K562 (cell line): ENCODE measurements around the gene ANKH. TPM values are rescaled to one million over a fixed set of nuclear protein-coding genes. Genes with fewer than 3 reads are reported as not detected.

Source experiments
- ATAC-seq: fragments of 200-7000 bp; cut with Tn5 transposase; 3 replicates; pipeline ENCODE4 v1.9.1; 2020; ENCODE audit warnings: moderate library complexity
- BruUV-seq: library from RNA; stranded (reverse); fragments of 400-500 nt; replicated peaks from 2 replicates; lab custom pipeline; 2021; lab: Mats Ljungman, UMichigan
- CTCF ChIA-PET: fragments of 300-600 bp; formaldehyde crosslinking; extraction: SDS; loops from one replicate; lab custom pipeline; 2021; ENCODE audit warnings: low intra/inter-chr PET ratio; lab: Yijun Ruan, JAX
- POLR2A ChIA-PET: fragments of 300-600, 350-650 bp; sonication (Branson Sonifier 250); formaldehyde crosslinking; extraction: SDS; loops from one replicate; lab custom pipeline; 2021; ENCODE audit warnings: antibody characterized with exemption, inconsistent platforms; lab: Yijun Ruan, JAX
- DNase-seq, 4 experiments: peaks; one replicate each; pipeline versions ENCODE4 v3.0.0 to v3.0.0-alpha.2; 2011 to 2018; ENCODE audit warnings: low spot score in 3 of 4, mixed read lengths in 3 of 4; ENCODE audit errors: extremely low read depth in 1 of 4
- FAIRE-seq: peaks from 2 replicates; lab custom pipeline; 2011; peaks lifted over from hg19 to GRCh38; lab: Jason Lieb, UNC
- H2AFZ ChIP-seq: 2 replicates; pipeline ENCODE4 v1.6.0; 2011; ENCODE audit warnings: low read depth, low read length, control low read depth, inconsistent platforms
- H3K27ac ChIP-seq: fragments of 200-600 bp; 3 replicates; pipeline ENCODE4 v1.8.0; 2011; ENCODE audit warnings: low read depth, mild to moderate bottlenecking, control low read depth, inconsistent platforms, low read length, moderate library complexity, mixed read lengths; ENCODE audit errors: extremely low read depth
- H3K27me3 ChIP-seq, 2 experiments: fragments of 300-600 bp in 1 of 2; 2 replicates in 1 of 2; 3 replicates in 1 of 2; pipeline versions ENCODE4 v1.6.0 to v1.8.0; 2011; ENCODE audit warnings: inconsistent platforms in 2 of 2, low read length in 2 of 2, mild to moderate bottlenecking in 1 of 2, mixed read lengths in 1 of 2, moderate library complexity in 1 of 2; ENCODE audit not compliant: control insufficient read depth in 2 of 2, insufficient read depth in 2 of 2
- H3K36me3 ChIP-seq: fragments of 300-600 bp; 3 replicates; pipeline ENCODE4 v1.8.0; 2011; ENCODE audit warnings: mild to moderate bottlenecking, low read length, inconsistent platforms; ENCODE audit not compliant: control insufficient read depth, insufficient read depth
- H3K4me1 ChIP-seq, 2 experiments: fragments of 200-600 bp in 1 of 2; replicated peaks in 1 of 2; 2 replicates in 1 of 2; 3 replicates in 1 of 2; pipeline versions ENCODE4 v1.5.1 to v1.8.0; 2011; ENCODE audit warnings: inconsistent platforms in 2 of 2, low read length in 2 of 2, mild to moderate bottlenecking in 1 of 2, mixed read lengths in 1 of 2, moderate library complexity in 1 of 2; ENCODE audit not compliant: control insufficient read depth in 2 of 2, insufficient read depth in 2 of 2
- H3K4me2 ChIP-seq: 2 replicates; pipeline ENCODE4 v1.6.1; 2011; ENCODE audit warnings: low read length, control low read depth, inconsistent platforms, mixed read lengths; ENCODE audit not compliant: insufficient read depth
- H3K4me3 ChIP-seq: fragments of 200-600 bp; sonication (generic), shearing (Covaris generic); 2 replicates; pipeline ENCODE4 v1.5.1; 2016; ENCODE audit warnings: control low read depth, inconsistent platforms
- H3K79me2 ChIP-seq: fragments of 200-600 bp; 3 replicates; pipeline ENCODE4 v1.8.0; 2011; ENCODE audit warnings: low read length, inconsistent platforms; ENCODE audit not compliant: control insufficient read depth, insufficient read depth
- H3K9ac ChIP-seq, 2 experiments: 2 replicates each; pipeline versions ENCODE4 v1.6.0 to v1.6.1; 2011; ENCODE audit warnings: low read depth in 2 of 2, low read length in 2 of 2, control low read depth in 1 of 2, inconsistent platforms in 1 of 2, mild to moderate bottlenecking in 1 of 2, mixed read lengths in 1 of 2; ENCODE audit not compliant: insufficient read depth in 1 of 2
- H3K9me1 ChIP-seq: one replicate; pipeline ENCODE4 v1.6.0; 2011; ENCODE audit warnings: inconsistent platforms, mild to moderate bottlenecking, low read length, moderate library complexity; ENCODE audit not compliant: control insufficient read depth, insufficient read depth
- H3K9me3 ChIP-seq: replicated peaks from 2 replicates; pipeline ENCODE4 v1.5.1; 2011; ENCODE audit warnings: low read depth, low read length, inconsistent platforms; ENCODE audit not compliant: control insufficient read depth, insufficient read depth
- H4K20me1 ChIP-seq: replicated peaks from 2 replicates; pipeline ENCODE4 v1.6.1; 2011; ENCODE audit warnings: low read length, inconsistent platforms, mixed read lengths; ENCODE audit not compliant: control insufficient read depth, insufficient read depth
- CBFA2T3 ChIP-seq: fragments of 450-650 bp; IDR thresholded peaks from 2 replicates; pipeline ENCODE4 v1.6.1; 2017
- MTF1 ChIP-seq: fragments of 250-450 bp; sonication (Bioruptor Pico); IDR thresholded peaks from 2 replicates; pipeline ENCODE4 v1.9.0; 2021; ENCODE audit warnings: moderate library complexity, mild to moderate bottlenecking, inconsistent platforms, borderline replicate concordance
- NFXL1 ChIP-seq: fragments of 450-650 bp; formaldehyde crosslinking; IDR thresholded peaks from 2 replicates; pipeline ENCODE4 v1.4.0; 2021; ENCODE audit warnings: mild to moderate bottlenecking
- NRF1 ChIP-seq, 2 experiments: fragments of 450-650 bp; IDR thresholded peaks in 1 of 2; conservative IDR thresholded peaks in 1 of 2; 2 replicates each; pipeline ENCODE4 v1.6.1; 2014; ENCODE audit warnings: mild to moderate bottlenecking in 2 of 2
- ZNF507 ChIP-seq: conservative IDR thresholded peaks from 2 replicates; pipeline ENCODE4 v1.6.1; 2017; ENCODE audit warnings: missing genetic modification characterization, missing compliant biosample characterization
- WGBS: fragments of 100-300 bp; shearing (Covaris generic); methylation state at CpG from one replicate; pipeline ENCODE4 v1.1.6; 2016; ENCODE audit warnings: low coverage, mixed read lengths; ENCODE audit not compliant: insufficient coverage; ENCODE audit errors: missing lambda C conversion rate; 5-methylcytosine and 5-hydroxymethylcytosine counted together
- in situ Hi-C: fragments of 300-500 bp; cut with MboI; formaldehyde crosslinking; loops from 4 replicates; pipeline ENCODE4 v1.15.0; 2018; ENCODE audit warnings: inconsistent platforms, mixed read lengths
- intact Hi-C: fragments of 100-400 bp; cut with micrococcal nuclease; formaldehyde crosslinking; loops from 2 replicates; pipeline ENCODE4 v1.14.2; 2022
- polyA plus RNA-seq, 8 experiments: library from polyadenylated mRNA; depleted of rRNA in 4 of 8; stranded (reverse) in 5 of 8; unstranded in 3 of 8; fragments of >200 nt; fragmentation: Nextera tagmentation in 2 of 8; fragmentation: Illumina TruSeq in 1 of 8; extraction: Ambion mirVana in 2 of 8; extraction: Trizol in 1 of 8; gene quantifications; 2 replicates each; pipeline versions ENCODE4 v1.2.1 to v1.2.3, GENCODE V29; 2011 to 2014; ENCODE audit warnings: inconsistent platforms in 1 of 8, missing spikeins in 1 of 8
- total RNA-seq, 7 experiments: library from RNA; depleted of rRNA in 6 of 7; stranded (reverse); fragments of >200 nt in 6 of 7; fragmentation: Illumina TruSeq in 2 of 7; extraction: Trizol in 2 of 7; gene quantifications; 2 replicates each; pipeline versions ENCODE4 v1.2.1 to v1.2.3, GENCODE V29; 2011 to 2021; ENCODE audit warnings: low replicate concordance in 1 of 7
- TF ChIP-seq, protein P1 (sequence below): fragments of 250-450 bp; sonication (Bioruptor Pico); IDR thresholded peaks from 2 replicates; pipeline ENCODE4 v1.5.0; 2021; ENCODE audit warnings: mild to moderate bottlenecking, borderline replicate concordance
- TF ChIP-seq, protein P2 (sequence below): fragments of 250-450 bp; sonication (Bioruptor Pico); IDR thresholded peaks from 2 replicates; pipeline ENCODE4 v1.8.0; 2022; ENCODE audit warnings: inconsistent platforms, mild to moderate bottlenecking, moderate library complexity, borderline replicate concordance
- TF ChIP-seq, protein P3 (sequence below): fragments of 250-450 bp; sonication (Bioruptor Pico); IDR thresholded peaks from 2 replicates; pipeline ENCODE4 v1.8.0; 2021; ENCODE audit warnings: moderate library complexity, mild to moderate bottlenecking, inconsistent platforms
- TF ChIP-seq, protein P4 (sequence below): fragments of 250-450 bp; sonication (Bioruptor Pico); IDR thresholded peaks from 2 replicates; pipeline ENCODE4 v1.5.0; 2021; ENCODE audit warnings: mild to moderate bottlenecking, moderate library complexity

Gene ANKH
- total and polyA plus RNA-seq, 9 of the 15 experiments (the other 6 are each of a cell fraction or from before 2014, with no cell fraction given), result 0.79 to 12.2 (median 4.5) TPM

DNA sequence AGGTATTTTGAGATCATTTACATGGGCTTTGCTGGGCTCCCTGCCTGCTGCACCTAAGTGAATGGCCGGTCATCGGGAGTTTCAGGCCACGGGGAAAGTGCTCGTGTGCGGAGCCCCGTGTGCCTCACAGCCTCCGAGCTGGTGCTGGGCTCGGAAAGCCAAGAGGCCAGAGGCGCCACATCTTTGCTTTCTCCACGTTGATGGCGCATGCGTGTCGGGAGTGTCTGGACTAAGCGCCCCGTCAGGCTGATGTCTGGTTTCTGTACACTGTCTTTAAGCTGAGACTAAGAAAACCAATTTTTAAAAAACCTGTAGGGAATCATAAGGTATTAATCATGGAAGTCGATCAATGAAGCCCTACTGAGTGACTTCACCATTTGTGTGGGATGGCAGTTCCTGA lies 137.9 kb downstream of the ANKH start:
- Histone ChIP-seq H3K9me3 (no peaks in the 10 kb centered on the region), H4K20me1 (no peaks in the 10 kb centered on the region), H3K4me2 (no peak overlapping the region), H3K27me3 (peaks cover 18 to 52% of the 10 kb centered on the region in 2 experiments; a peak in 4 of 5 replicates), H2AFZ (no peak overlapping the region), H3K4me3 (no peak overlapping the region), H3K9me1 (no peaks in the 10 kb centered on the region), H3K9ac (no peak overlapping the region), H3K79me2 (no peaks in the 10 kb centered on the region), H3K27ac (no peak overlapping the region), H3K36me3 (no peaks in the 10 kb centered on the region), H3K4me1 (peaks cover 0 to 6% of the 10 kb centered on the region in 2 experiments; a peak in 1 of 5 replicates)
- intact Hi-C loops, result no loop called here
- POLR2A ChIA-PET, result interaction anchor here (1.3 to 1.5 kb wide), 3 partner anchors 28 to 57 kb away, joined by 3 to 5 read pairs (median 4); no protein-coding TSS in a partner anchor
- ATAC-seq, result peak; percentile 35; the same call in 2 of the 3 replicates
- no peak for DNase-seq
- BruUV-seq, result no TSS peak
- TF ChIP-seq, protein P1, sequence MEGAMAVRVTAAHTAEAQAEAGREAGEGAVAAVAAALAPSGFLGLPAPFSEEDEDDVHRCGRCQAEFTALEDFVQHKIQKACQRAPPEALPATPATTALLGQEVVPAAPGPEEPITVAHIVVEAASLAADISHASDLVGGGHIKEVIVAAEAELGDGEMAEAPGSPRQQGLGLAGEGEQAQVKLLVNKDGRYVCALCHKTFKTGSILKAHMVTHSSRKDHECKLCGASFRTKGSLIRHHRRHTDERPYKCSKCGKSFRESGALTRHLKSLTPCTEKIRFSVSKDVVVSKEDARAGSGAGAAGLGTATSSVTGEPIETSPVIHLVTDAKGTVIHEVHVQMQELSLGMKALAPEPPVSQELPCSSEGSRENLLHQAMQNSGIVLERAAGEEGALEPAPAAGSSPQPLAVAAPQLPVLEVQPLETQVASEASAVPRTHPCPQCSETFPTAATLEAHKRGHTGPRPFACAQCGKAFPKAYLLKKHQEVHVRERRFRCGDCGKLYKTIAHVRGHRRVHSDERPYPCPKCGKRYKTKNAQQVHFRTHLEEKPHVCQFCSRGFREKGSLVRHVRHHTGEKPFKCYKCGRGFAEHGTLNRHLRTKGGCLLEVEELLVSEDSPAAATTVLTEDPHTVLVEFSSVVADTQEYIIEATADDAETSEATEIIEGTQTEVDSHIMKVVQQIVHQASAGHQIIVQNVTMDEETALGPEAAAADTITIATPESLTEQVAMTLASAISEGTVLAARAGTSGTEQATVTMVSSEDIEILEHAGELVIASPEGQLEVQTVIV (CRISPR knock-in tag), result no peak
- TF ChIP-seq, protein P2, sequence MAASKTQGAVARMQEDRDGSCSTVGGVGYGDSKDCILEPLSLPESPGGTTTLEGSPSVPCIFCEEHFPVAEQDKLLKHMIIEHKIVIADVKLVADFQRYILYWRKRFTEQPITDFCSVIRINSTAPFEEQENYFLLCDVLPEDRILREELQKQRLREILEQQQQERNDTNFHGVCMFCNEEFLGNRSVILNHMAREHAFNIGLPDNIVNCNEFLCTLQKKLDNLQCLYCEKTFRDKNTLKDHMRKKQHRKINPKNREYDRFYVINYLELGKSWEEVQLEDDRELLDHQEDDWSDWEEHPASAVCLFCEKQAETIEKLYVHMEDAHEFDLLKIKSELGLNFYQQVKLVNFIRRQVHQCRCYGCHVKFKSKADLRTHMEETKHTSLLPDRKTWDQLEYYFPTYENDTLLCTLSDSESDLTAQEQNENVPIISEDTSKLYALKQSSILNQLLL (CRISPR knock-in tag), result no peak
- TF ChIP-seq NFXL1 (CRISPR knock-in tag) (no peak), CBFA2T3 (no peak), MTF1 (CRISPR knock-in tag) (no peak), ZNF507 (tag) (no peak), NRF1 (conservative IDR thresholded peaks at IDR 0.05 in 1 of 2, IDR thresholded peaks at IDR 0.05 in 1 of 2) (peak; percentile 68 to 74)
- TF ChIP-seq, protein P3, sequence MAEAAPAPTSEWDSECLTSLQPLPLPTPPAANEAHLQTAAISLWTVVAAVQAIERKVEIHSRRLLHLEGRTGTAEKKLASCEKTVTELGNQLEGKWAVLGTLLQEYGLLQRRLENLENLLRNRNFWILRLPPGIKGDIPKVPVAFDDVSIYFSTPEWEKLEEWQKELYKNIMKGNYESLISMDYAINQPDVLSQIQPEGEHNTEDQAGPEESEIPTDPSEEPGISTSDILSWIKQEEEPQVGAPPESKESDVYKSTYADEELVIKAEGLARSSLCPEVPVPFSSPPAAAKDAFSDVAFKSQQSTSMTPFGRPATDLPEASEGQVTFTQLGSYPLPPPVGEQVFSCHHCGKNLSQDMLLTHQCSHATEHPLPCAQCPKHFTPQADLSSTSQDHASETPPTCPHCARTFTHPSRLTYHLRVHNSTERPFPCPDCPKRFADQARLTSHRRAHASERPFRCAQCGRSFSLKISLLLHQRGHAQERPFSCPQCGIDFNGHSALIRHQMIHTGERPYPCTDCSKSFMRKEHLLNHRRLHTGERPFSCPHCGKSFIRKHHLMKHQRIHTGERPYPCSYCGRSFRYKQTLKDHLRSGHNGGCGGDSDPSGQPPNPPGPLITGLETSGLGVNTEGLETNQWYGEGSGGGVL, result no peak
- TF ChIP-seq, protein P4, sequence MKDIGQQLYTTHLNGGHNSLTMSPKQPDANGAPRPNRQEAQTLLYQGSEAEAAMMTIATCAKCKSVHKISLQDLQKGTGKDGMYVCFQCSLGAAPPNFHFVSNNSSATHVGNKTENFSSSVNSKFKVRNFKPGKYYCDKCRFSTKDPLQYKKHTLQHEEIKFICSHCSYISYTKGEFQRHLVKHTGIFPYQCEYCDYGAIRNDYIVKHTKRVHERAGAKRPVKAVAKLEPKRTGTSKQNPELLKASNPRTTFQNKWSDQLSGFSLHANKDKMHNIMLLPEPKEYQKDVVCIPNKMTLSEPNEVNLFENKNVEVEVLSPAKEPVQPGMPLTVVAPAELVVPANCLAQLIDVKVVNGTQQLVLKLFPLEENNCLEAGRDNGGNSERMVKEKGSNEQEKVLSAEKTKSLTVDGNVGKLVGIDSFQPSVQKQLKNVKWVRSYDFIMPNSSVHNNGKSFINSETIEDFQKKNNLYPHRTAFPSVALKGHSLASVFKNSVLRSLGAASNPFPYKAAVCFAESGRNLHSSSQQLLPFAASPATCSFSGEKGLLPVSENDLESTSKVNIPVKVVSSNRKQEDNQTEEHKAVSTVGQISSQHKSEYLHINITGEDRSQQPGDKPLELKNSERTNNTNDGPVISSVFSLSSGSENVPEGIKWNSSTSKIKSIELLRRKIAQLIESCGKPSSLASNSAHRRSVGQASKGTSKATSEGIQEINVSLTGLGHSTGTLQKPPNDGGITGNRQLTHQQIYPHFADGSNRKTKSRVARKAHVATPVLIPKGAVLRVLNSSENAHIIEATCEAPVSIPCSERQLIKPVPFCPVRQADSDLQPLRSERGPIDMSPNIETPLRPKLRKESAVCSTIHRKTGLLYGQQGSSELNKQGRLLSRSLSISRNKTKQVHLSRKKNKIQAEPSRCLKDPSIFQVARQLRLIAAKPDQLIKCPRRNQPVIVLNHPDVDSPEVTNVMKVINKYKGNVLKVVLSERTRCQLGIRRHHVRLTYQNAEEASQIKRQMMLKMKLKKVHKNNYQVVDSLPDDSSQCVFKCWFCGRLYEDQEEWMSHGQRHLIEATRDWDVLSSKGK (CRISPR knock-in tag), result no peak
- FAIRE-seq, result no peak
- 33% methylated on average over 16 of the region's 16 CpGs for WGBS
- in situ Hi-C loops, result loop anchor here (5.0 kb wide), 1 partner anchor 269 kb away; no protein-coding TSS in a partner anchor
- CTCF ChIA-PET, result no interaction called here
